K562 (cell line): Measurements from ENCODE around the gene IFT122.
"Not testable (repeated sequence)": the region's sequence is repeated elsewhere in the genome, so short reads cannot be mapped to it uniquely, and the experiment has no call there.

ENCODE experiments used
- BRCA1 ChIP-seq, 2 experiments: fragments of 450-650 bp in 1 of 2; sonication (generic) in 1 of 2; formaldehyde crosslinking in 1 of 2; IDR thresholded peaks; 2 replicates each; pipeline versions ENCODE4 v1.5.0 to v1.6.1; 2017 to 2020; ENCODE audit warnings: mild to moderate bottlenecking in 1 of 2, missing genetic modification reagents in 1 of 2
- CHD1 ChIP-seq: fragments of 200-600 bp; sonication (generic); IDR thresholded peaks from one replicate; pipeline ENCODE4 v1.6.1; 2012; ENCODE audit warnings: mild to moderate bottlenecking, moderate library complexity, low read length, inconsistent platforms
- CTCF ChIP-seq, 3 experiments: IDR thresholded peaks in 2 of 3; conservative IDR thresholded peaks in 1 of 3; 2 replicates each; pipeline ENCODE4 v1.5.1; 2011 to 2012; ENCODE audit warnings: low read length in 3 of 3, mild to moderate bottlenecking in 3 of 3, control low read depth in 2 of 3, improper control_type of control experiment in 1 of 3, inconsistent platforms in 1 of 3, low read depth in 1 of 3, mixed read lengths in 1 of 3, moderate library complexity in 1 of 3; ENCODE audit not compliant: insufficient read depth in 2 of 3
- E2F6 ChIP-seq, 2 experiments: IDR thresholded peaks; 2 replicates each; pipeline ENCODE4 v1.6.1; 2011; ENCODE audit warnings: borderline replicate concordance in 1 of 2, control low read depth in 1 of 2, low read depth in 1 of 2, low read length in 1 of 2, mild to moderate bottlenecking in 1 of 2, mixed read lengths in 1 of 2, moderate library complexity in 1 of 2; ENCODE audit not compliant: insufficient read depth in 1 of 2, insufficient read length in 1 of 2, poor library complexity in 1 of 2, severe bottlenecking in 1 of 2; ENCODE audit errors: extremely low read depth in 1 of 2
- EZH2 ChIP-seq: IDR thresholded peaks from 2 replicates; pipeline ENCODE4 v1.6.1; 2012; ENCODE audit warnings: low read depth, mild to moderate bottlenecking, inconsistent platforms, low read length, borderline replicate concordance
- GTF2A2 ChIP-seq: IDR thresholded peaks from 2 replicates; pipeline ENCODE4 v1.6.1; 2016; ENCODE audit warnings: mild to moderate bottlenecking, missing genetic modification characterization, missing compliant biosample characterization
- KAT7 ChIP-seq: sonication (generic); formaldehyde crosslinking; IDR thresholded peaks from 2 replicates; pipeline ENCODE4 v1.8.0; 2022; ENCODE audit warnings: missing genetic modification reagents, mild to moderate bottlenecking, borderline replicate concordance
- POLR2AphosphoS5 ChIP-seq: IDR thresholded peaks from 2 replicates; pipeline ENCODE4 v1.6.1; 2011; ENCODE audit warnings: mild to moderate bottlenecking, low read depth, low read length, moderate library complexity; ENCODE audit not compliant: control insufficient read depth, insufficient read depth
- SP1 ChIP-seq: sonication (generic); formaldehyde crosslinking; IDR thresholded peaks from 2 replicates; pipeline ENCODE4 v1.8.1; 2022; ENCODE audit warnings: mild to moderate bottlenecking, missing genetic modification reagents
- ZC3H4 ChIP-seq: sonication (generic); formaldehyde crosslinking; IDR thresholded peaks from 2 replicates; pipeline ENCODE4 v1.9.0; 2021; ENCODE audit warnings: missing genetic modification reagents, borderline replicate concordance
- ZNF232 ChIP-seq: sonication (generic); formaldehyde crosslinking; IDR thresholded peaks from 2 replicates; pipeline ENCODE4 v1.8.0; 2022; ENCODE audit warnings: mild to moderate bottlenecking, missing genetic modification reagents
- ZNF263 ChIP-seq: sonication (generic); formaldehyde crosslinking; IDR thresholded peaks from 2 replicates; pipeline ENCODE4 v1.8.0; 2022; ENCODE audit warnings: mild to moderate bottlenecking, missing genetic modification reagents, borderline replicate concordance
- ZNF644 ChIP-seq: fragments of 200-800 bp; sonication (Bioruptor generic); IDR thresholded peaks from 2 replicates; pipeline ENCODE4 v1.6.1; 2016; ENCODE audit warnings: low read depth, missing genetic modification characterization, missing compliant biosample characterization

- TF ChIP-seq ZNF263; POLR2AphosphoS5; ZC3H4 (CRISPR knock-in tag); GTF2A2 (tag); EZH2; CTCF (IDR thresholded peaks at IDR 0.05 in 2 of 3, conservative IDR thresholded peaks at IDR 0.05 in 1 of 3; ENCODE audit: insufficient read depth in 2 of 3, low read depth in 1 of 3, low read length in 3 of 3); ZNF232 (CRISPR knock-in tag); E2F6 (IDR thresholded peaks at IDR 0.05; ENCODE audit: borderline replicate concordance in 1 of 2, extremely low read depth in 1 of 2, insufficient read depth in 1 of 2, insufficient read length in 1 of 2, low read depth in 1 of 2, low read length in 1 of 2, poor library complexity in 1 of 2, severe bottlenecking in 1 of 2); SP1 (CRISPR knock-in tag); CHD1; KAT7; ZNF644 (tag); BRCA1 (IDR thresholded peaks at IDR 0.05); BRCA1 (CRISPR knock-in tag; IDR thresholded peaks at IDR 0.05): not testable (repeated sequence)
Measured at GRCh38 chr3:129489258-129489657, 49.2 kb downstream of the IFT122 start.
